Forelimb muscle (tissue), 1 donor: ENCODE data around the gene KLF7. TPM values are rescaled to one million over a fixed set of nuclear protein-coding genes. Genes with fewer than 3 reads are reported as not detected.
A peak's percentile ranks its signal among the peaks of the same experiment; 100 is the strongest.

Experiments used
- DNase-seq: peaks from one replicate; pipeline ENCODE4 v3.0.0-alpha.2; 2013; ENCODE audit warnings: low read depth
- polyA plus RNA-seq: library from polyadenylated mRNA; unstranded; fragments of 120-200 nt; gene quantifications from one replicate; pipeline ENCODE4 v1.2.1, GENCODE V29; 2013; ENCODE audit not compliant: insufficient read length

The KLF7 gene
- polyA plus RNA-seq, result 12.5 TPM

GRCh38 chr2:207165121-207166038, at the start of gene KLF7:
Gene KLF7 (minus strand): TSS chr2:207165948. CDS start chr2:207165568, 380 bp downstream.
- no peak for DNase-seq

GRCh38 chr2:207215308-207215707, 49.6 kb upstream of the KLF7 start:
- DNase-seq, result no peak

GRCh38 chr2:207214446-207214845, 48.7 kb upstream of the KLF7 start:
- DNase-seq, result no peak

GRCh38 chr2:207206011-207206410, 40.3 kb upstream of the KLF7 start:
- DNase-seq, result no peak

GRCh38 chr2:207205173-207205957, 39.6 kb upstream of the KLF7 start:
- DNase-seq, result no peak

- no peak for DNase-seq
Measured at GRCh38 chr2:207203056-207203455, 37.3 kb upstream of the KLF7 start.

GRCh38 chr2:207202645-207203044, 36.9 kb upstream of the KLF7 start:
- no peak for DNase-seq

- no peak for DNase-seq
Measured at GRCh38 chr2:207201416-207201815, 35.7 kb upstream of the KLF7 start.

GRCh38 chr2:207200136-207200535, 34.4 kb upstream of the KLF7 start:
- no peak for DNase-seq

- no peak for DNase-seq
Measured at GRCh38 chr2:207194028-207194427, 28.3 kb upstream of the KLF7 start.

- DNase-seq, result peak; percentile 61
Measured at GRCh38 chr2:207188626-207189419, 23.1 kb upstream of the KLF7 start.

GRCh38 chr2:207185372-207185771, 19.6 kb upstream of the KLF7 start:
- no peak for DNase-seq

- no peak for DNase-seq
Measured at GRCh38 chr2:207184768-207185167, 19.0 kb upstream of the KLF7 start.

GRCh38 chr2:207184348-207184747, 18.6 kb upstream of the KLF7 start:
- DNase-seq, result no peak

GRCh38 chr2:207183506-207183905, 17.8 kb upstream of the KLF7 start:
- no peak for DNase-seq

GRCh38 chr2:207182911-207183310, 17.2 kb upstream of the KLF7 start:
- DNase-seq, result no peak

- DNase-seq, result no peak
Measured at GRCh38 chr2:207181526-207182274, 16.0 kb upstream of the KLF7 start.

GRCh38 chr2:207180741-207181140, 15.0 kb upstream of the KLF7 start:
- no peak for DNase-seq

GRCh38 chr2:207176247-207176646, 10.5 kb upstream of the KLF7 start:
- no peak for DNase-seq

- no peak for DNase-seq
Measured at GRCh38 chr2:207173641-207174040, 7.9 kb upstream of the KLF7 start.
